ENCODE measurements around the gene CRB2. TPM values are rescaled to one million over a fixed set of nuclear protein-coding genes. Genes with fewer than 3 reads are reported as not detected.

The CRB2 gene
- total RNA-seq, 1 experiment from 2014 or later, result 0.07 TPM

DNA sequence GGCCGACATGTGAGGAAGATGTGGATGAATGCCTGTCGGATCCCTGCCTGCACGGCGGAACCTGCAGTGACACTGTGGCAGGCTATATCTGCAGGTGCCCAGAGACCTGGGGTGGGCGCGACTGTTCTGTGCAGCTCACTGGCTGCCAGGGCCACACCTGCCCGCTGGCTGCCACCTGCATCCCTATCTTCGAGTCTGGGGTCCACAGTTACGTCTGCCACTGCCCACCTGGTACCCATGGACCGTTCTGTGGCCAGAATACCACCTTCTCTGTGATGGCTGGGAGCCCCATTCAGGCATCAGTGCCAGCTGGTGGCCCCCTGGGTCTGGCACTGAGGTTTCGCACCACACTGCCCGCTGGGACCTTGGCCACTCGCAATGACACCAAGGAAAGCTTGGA, 14.1 kb downstream of the CRB2 start:
- H3K4me1 ChIP-seq (ENCODE audit: control insufficient read depth in 1 of 2, insufficient read depth in 2 of 2, low read length in 2 of 2), result peaks cover 16 to 19% of the 10 kb centered on the region in 2 experiments
- ATAC-seq (no peak), DNase-seq (ENCODE audit: low read depth, low spot score) (no peak)
- no peaks in the 10 kb centered on the region for H3K9me3 ChIP-seq (ENCODE audit: control insufficient read depth in 1 of 2, insufficient read depth in 1 of 2, low read depth in 1 of 2, low read length in 2 of 2)
- H2AFZ ChIP-seq (ENCODE audit: low read depth, low read length, poor library complexity, severe bottlenecking), result no peak overlapping the region
- CTCF ChIA-PET, result no interaction called here
- no peak overlapping the region for H3K4me3 ChIP-seq (replicated peaks in 1 of 2; ENCODE audit: low read depth in 1 of 2, low read length in 2 of 2)
- POLR2A ChIA-PET, result no interaction called here
- no peaks in the 10 kb centered on the region for H3K9me2 ChIP-seq (ENCODE audit: insufficient read depth)
- TF ChIP-seq, protein P1, sequence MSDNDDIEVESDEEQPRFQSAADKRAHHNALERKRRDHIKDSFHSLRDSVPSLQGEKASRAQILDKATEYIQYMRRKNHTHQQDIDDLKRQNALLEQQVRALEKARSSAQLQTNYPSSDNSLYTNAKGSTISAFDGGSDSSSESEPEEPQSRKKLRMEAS (IDR thresholded peaks at IDR 0.05), result no peak
- TF ChIP-seq, protein P2, sequence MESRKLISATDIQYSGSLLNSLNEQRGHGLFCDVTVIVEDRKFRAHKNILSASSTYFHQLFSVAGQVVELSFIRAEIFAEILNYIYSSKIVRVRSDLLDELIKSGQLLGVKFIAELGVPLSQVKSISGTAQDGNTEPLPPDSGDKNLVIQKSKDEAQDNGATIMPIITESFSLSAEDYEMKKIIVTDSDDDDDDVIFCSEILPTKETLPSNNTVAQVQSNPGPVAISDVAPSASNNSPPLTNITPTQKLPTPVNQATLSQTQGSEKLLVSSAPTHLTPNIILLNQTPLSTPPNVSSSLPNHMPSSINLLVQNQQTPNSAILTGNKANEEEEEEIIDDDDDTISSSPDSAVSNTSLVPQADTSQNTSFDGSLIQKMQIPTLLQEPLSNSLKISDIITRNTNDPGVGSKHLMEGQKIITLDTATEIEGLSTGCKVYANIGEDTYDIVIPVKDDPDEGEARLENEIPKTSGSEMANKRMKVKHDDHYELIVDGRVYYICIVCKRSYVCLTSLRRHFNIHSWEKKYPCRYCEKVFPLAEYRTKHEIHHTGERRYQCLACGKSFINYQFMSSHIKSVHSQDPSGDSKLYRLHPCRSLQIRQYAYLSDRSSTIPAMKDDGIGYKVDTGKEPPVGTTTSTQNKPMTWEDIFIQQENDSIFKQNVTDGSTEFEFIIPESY (IDR thresholded peaks at IDR 0.05; ENCODE audit: extremely low read depth, insufficient replicate concordance, low read length), result no peak
- TF ChIP-seq ELF1 (IDR thresholded peaks at IDR 0.05; ENCODE audit: borderline replicate concordance, low read depth) (no peak), JUND (IDR thresholded peaks at IDR 0.05) (no peak), SP1 (IDR thresholded peaks at IDR 0.05; ENCODE audit: low read depth) (no peak), EGR1 (IDR thresholded peaks at IDR 0.05; ENCODE audit: low read depth) (no peak), TCF7L2 (IDR thresholded peaks at IDR 0.05; ENCODE audit: borderline replicate concordance, extremely low read depth, insufficient read depth, insufficient read length) (no peak), YY1 (IDR thresholded peaks at IDR 0.05; ENCODE audit: extremely low read depth, insufficient replicate concordance, low read depth, low read length) (no peak), ZFX (IDR thresholded peaks at IDR 0.05) (no peak), EZH2phosphoT487 (IDR thresholded peaks at IDR 0.05; ENCODE audit: borderline replicate concordance) (no peak), POLR2A (IDR thresholded peaks at IDR 0.05; ENCODE audit: borderline replicate concordance, extremely low read depth, insufficient read depth, insufficient read length) (no peak), SRF (IDR thresholded peaks at IDR 0.05; ENCODE audit: low read depth) (no peak)
- TF ChIP-seq, protein P3, sequence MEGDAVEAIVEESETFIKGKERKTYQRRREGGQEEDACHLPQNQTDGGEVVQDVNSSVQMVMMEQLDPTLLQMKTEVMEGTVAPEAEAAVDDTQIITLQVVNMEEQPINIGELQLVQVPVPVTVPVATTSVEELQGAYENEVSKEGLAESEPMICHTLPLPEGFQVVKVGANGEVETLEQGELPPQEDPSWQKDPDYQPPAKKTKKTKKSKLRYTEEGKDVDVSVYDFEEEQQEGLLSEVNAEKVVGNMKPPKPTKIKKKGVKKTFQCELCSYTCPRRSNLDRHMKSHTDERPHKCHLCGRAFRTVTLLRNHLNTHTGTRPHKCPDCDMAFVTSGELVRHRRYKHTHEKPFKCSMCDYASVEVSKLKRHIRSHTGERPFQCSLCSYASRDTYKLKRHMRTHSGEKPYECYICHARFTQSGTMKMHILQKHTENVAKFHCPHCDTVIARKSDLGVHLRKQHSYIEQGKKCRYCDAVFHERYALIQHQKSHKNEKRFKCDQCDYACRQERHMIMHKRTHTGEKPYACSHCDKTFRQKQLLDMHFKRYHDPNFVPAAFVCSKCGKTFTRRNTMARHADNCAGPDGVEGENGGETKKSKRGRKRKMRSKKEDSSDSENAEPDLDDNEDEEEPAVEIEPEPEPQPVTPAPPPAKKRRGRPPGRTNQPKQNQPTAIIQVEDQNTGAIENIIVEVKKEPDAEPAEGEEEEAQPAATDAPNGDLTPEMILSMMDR (IDR thresholded peaks at IDR 0.05 in 2 of 3, conservative IDR thresholded peaks at IDR 0.05 in 1 of 3; ENCODE audit: borderline replicate concordance in 1 of 3, insufficient read depth in 1 of 3, low read depth in 2 of 3, low read length in 2 of 3), result no peak
- no peaks in the 10 kb centered on the region for H3K36me3 ChIP-seq (ENCODE audit: control insufficient read depth in 1 of 2, insufficient read depth in 2 of 2, low read length in 2 of 2)
- BruUV-seq (replicated peaks), result no TSS peak
- H3K27me3 ChIP-seq (ENCODE audit: insufficient read depth, low read length), result no peaks in the 10 kb centered on the region
- intact Hi-C loops (cut with micrococcal nuclease), result no loop called here
- no peaks in the 10 kb centered on the region for H3K79me2 ChIP-seq (ENCODE audit: insufficient read depth, low read length)
- no peak overlapping the region for H3K27ac ChIP-seq (ENCODE audit: low read depth, low read length)
- no peak overlapping the region for H3K4me2 ChIP-seq (ENCODE audit: low read length)
- RAD21 ChIA-PET (ENCODE audit: low non-redundant PET in 1 of 2, low total read pairs in 2 of 2, uncharacterized antibody in 2 of 2, unreplicated experiment in 2 of 2), result no interaction called here
- no peak overlapping the region for H3K9ac ChIP-seq (ENCODE audit: low read length)
- H4K20me1 ChIP-seq (ENCODE audit: insufficient read depth), result no peaks in the 10 kb centered on the region
